Ectodermal cell (in vitro differentiated cells): ENCODE results near the gene SDHB.

Source experiments
- H3K27ac ChIP-seq: 2 replicates; pipeline ENCODE4 v1.7.0; 2013; ENCODE audit warnings: mild to moderate bottlenecking, low read depth, low read length; ENCODE audit not compliant: insufficient read depth, poor library complexity, severe bottlenecking
- H3K27me3 ChIP-seq: 2 replicates; pipeline ENCODE4 v1.7.0; 2013; ENCODE audit warnings: mild to moderate bottlenecking, low read length; ENCODE audit not compliant: insufficient read depth, control insufficient read depth, poor library complexity, severe bottlenecking
- H3K36me3 ChIP-seq: one replicate; pipeline ENCODE4 v1.7.0; 2013; ENCODE audit warnings: low read length; ENCODE audit not compliant: control insufficient read depth, insufficient read depth
- H3K4me1 ChIP-seq: one replicate; pipeline ENCODE4 v1.7.0; 2013; ENCODE audit warnings: low read length; ENCODE audit not compliant: control insufficient read depth, insufficient read depth
- H3K4me3 ChIP-seq: 2 replicates; pipeline ENCODE4 v1.7.0; 2013; ENCODE audit warnings: low read depth, low read length, control low read depth; ENCODE audit not compliant: insufficient read depth
- H3K9me3 ChIP-seq: 2 replicates; pipeline ENCODE4 v1.7.0; 2013; ENCODE audit warnings: mild to moderate bottlenecking, low read length, moderate library complexity; ENCODE audit not compliant: control insufficient read depth
- WGBS, 2 experiments: methylation state at CpG; one replicate each; pipeline ENCODE4 v1.1.7; 2013; ENCODE audit warnings: missing lambda C conversion rate in 2 of 2; 5-methylcytosine and 5-hydroxymethylcytosine counted together

The SDHB gene

GRCh38 chr1:16979475-16980327, 74.1 kb downstream of the SDHB start:
- 1 to 2% methylated on average over 43 of the region's 44 CpGs for WGBS, 2 experiments
- Histone ChIP-seq H3K4me3 (peak overlapping the region; percentile 74), H3K9me3 (no peaks in the 10 kb centered on the region), H3K4me1 (peaks cover 34% of the 10 kb centered on the region), H3K27me3 (no peaks in the 10 kb centered on the region), H3K36me3 (no peaks in the 10 kb centered on the region), H3K27ac (peak overlapping the region; percentile 73)

GRCh38 chr1:16978567-16979474, 75.0 kb downstream of the SDHB start:
- Histone ChIP-seq H3K27me3 (no peaks in the 10 kb centered on the region), H3K4me1 (peaks cover 34% of the 10 kb centered on the region), H3K27ac (no peak overlapping the region), H3K4me3 (peak overlapping the region; percentile 74), H3K36me3 (no peaks in the 10 kb centered on the region), H3K9me3 (no peaks in the 10 kb centered on the region)
- WGBS, 2 experiments, result 44 to 46% methylated on average over 20 of the region's 20 CpGs

DNA sequence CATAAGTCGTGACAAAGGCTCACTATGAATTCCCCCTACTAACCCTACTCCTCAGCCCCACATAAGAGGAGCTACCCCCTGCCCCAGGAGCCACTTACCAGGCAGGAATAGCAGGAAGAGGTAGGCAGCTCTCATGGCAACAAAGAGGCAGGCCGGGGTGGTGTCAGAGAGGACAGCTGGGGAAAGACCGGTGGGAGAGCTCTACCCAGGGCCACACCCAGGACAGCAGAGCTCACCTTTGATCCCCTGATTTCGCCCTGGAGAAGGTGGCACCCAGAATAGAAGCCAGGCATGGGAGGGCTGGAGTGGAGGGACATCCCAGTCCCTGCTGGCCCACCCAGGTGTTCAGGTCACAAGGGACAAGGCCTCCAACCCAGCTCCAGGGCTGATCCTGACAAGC, 75.7 kb downstream of the SDHB start:
- WGBS, 2 experiments, result 81 to 87% methylated on average over 4 of the region's 4 CpGs
- no peak overlapping the region for H3K27ac ChIP-seq
- H3K4me3 ChIP-seq, result peak overlapping the region; percentile 74

GRCh38 chr1:16977377-16977776, 76.5 kb downstream of the SDHB start:
- Histone ChIP-seq H3K27ac (no peak overlapping the region), H3K4me1 (peaks cover 30% of the 10 kb centered on the region)
- WGBS, 2 experiments, result 91 to 92% methylated on average over 5 of the region's 5 CpGs

More for the DNA sequence above, 75.7 kb downstream of the SDHB start:
- H3K36me3 ChIP-seq, result peaks cover 4% of the 10 kb centered on the region
- no peaks in the 10 kb centered on the region for H3K9me3 ChIP-seq
- H3K4me1 ChIP-seq, result peaks cover 30% of the 10 kb centered on the region
- no peaks in the 10 kb centered on the region for H3K27me3 ChIP-seq

DNA sequence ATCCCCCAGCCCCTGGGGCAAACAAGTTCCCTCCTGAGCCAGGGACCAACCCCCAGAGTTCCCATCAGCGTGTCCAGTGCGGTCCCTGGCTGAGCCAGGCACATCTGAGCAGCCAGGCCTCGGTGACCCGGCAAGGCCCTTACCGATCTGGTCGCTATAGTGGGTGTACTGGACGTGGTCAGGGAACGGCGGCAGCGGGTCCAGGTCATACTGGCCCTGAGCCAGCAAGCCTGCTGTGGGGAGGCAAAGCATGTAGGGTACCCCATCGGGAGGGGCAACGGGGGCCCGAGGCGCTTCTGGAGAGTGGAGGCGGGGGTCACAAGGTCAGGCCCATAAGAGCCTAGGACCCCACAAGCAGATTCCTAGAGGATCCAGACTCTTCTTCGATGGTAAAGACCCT, 76.9 kb downstream of the SDHB start:
- no peak overlapping the region for H3K4me3 ChIP-seq
- 88% methylated on average over 16 of the region's 16 CpGs for WGBS, 2 experiments

More at GRCh38 chr1:16977377-16977776, 76.5 kb downstream of the SDHB start:
- H3K4me3 ChIP-seq, result no peak overlapping the region
- no peaks in the 10 kb centered on the region for H3K9me3 ChIP-seq
- no peaks in the 10 kb centered on the region for H3K27me3 ChIP-seq
- H3K36me3 ChIP-seq, result peaks cover 6% of the 10 kb centered on the region

DNA sequence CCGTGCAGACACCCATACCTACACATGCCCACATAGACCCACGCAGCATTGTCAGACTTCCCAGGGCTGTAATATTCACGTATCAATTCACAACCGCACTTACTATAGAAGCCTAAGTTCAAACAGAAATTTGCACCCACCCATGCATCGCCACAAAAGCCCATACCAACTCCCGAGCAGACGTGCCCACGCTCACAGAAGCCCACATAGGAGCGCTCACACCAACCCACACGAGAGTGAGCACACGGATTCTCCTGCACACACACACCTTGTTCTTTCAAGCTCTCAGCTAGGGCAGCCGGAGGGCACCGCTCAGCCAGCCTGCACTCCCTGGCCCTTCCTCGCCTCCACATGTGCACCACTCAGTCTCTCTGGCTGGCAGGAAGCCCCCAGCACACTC, 78.0 kb downstream of the SDHB start:
- H3K9me3 ChIP-seq, result no peaks in the 10 kb centered on the region
- peaks cover 35% of the 10 kb centered on the region for H3K4me1 ChIP-seq
- peaks cover 6% of the 10 kb centered on the region for H3K36me3 ChIP-seq
- H3K27me3 ChIP-seq, result no peaks in the 10 kb centered on the region
- H3K27ac ChIP-seq, result no peak overlapping the region
- 95 to 96% methylated on average over 14 of the region's 14 CpGs for WGBS, 2 experiments
- no peak overlapping the region for H3K4me3 ChIP-seq

More for the DNA sequence above, 76.9 kb downstream of the SDHB start:
- Histone ChIP-seq H3K9me3 (no peaks in the 10 kb centered on the region), H3K36me3 (peaks cover 6% of the 10 kb centered on the region), H3K4me1 (peaks cover 31% of the 10 kb centered on the region), H3K27me3 (no peaks in the 10 kb centered on the region), H3K27ac (no peak overlapping the region)

GRCh38 chr1:16975211-16975610, 78.6 kb downstream of the SDHB start:
- Histone ChIP-seq H3K27me3 (no peaks in the 10 kb centered on the region), H3K4me3 (no peak overlapping the region), H3K9me3 (no peaks in the 10 kb centered on the region), H3K36me3 (peaks cover 6% of the 10 kb centered on the region), H3K27ac (no peak overlapping the region), H3K4me1 (peaks cover 35% of the 10 kb centered on the region)
- WGBS, 2 experiments, result 94 to 96% methylated on average over 14 of the region's 14 CpGs

GRCh38 chr1:16973215-16973614, 80.6 kb downstream of the SDHB start:
- Histone ChIP-seq H3K9me3 (no peaks in the 10 kb centered on the region), H3K4me1 (peaks cover 24% of the 10 kb centered on the region), H3K4me3 (no peak overlapping the region), H3K27ac (no peak overlapping the region), H3K27me3 (no peaks in the 10 kb centered on the region), H3K36me3 (peaks cover 8% of the 10 kb centered on the region)
- 93 to 94% methylated on average over 9 of the region's 9 CpGs for WGBS, 2 experiments

DNA sequence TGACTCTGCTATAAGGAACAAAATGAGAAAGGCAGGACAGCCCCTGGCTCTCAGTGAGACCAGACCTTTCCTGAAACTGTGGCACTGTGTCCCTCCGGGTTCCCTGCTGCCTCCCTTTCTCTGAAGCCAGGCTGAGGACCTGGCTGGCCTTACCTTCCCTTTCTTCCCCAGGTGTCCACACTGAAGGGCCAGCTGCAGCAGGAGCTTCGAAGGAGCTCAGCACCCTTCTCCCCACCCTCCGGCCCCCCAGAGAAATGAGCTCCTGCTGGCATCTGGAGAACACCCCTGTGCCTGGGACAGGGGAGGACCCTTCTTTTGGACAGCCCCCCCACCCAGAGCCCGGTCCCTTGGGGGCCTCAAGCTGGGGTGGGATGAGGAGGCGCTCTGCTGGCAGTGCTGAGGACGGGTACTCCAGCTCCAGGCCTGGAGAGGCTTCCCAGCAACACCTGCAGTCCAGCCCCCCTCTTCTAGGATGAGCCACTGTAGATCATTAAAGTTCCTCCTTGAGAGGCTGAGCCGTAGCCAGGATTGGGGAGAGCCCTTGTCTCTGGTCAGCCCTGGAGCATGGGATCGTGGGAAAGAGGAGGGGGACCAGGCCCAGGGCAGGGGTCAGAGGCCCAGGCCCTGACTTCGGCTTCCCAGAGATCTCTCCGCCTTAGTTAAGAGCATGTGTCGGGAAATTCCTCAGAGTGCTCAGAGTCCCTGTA, 81.5 kb downstream of the SDHB start:
- H3K4me1 ChIP-seq, result peaks cover 18% of the 10 kb centered on the region
- no peaks in the 10 kb centered on the region for H3K27me3 ChIP-seq
- H3K4me3 ChIP-seq, result no peak overlapping the region
- 73 to 87% methylated on average over 10 to 11 of the region's 11 CpGs for WGBS, 2 experiments
- H3K27ac ChIP-seq, result peak overlapping the region; percentile 67
- no peaks in the 10 kb centered on the region for H3K9me3 ChIP-seq
- H3K36me3 ChIP-seq, result peaks cover 12% of the 10 kb centered on the region
